HG03095 (cell line): ENCODE measurements around the gene CLRN1.
"Not testable (repeated sequence)": the region's sequence is repeated elsewhere in the genome, so short reads cannot be mapped to it uniquely, and the experiment has no call there.

Experiments used
- ATAC-seq: cut with Tn5 transposase; IDR thresholded peaks from one replicate; pipeline ENCODE4 v1.9.1; 2021; ENCODE audit warnings: moderate library complexity; ENCODE audit not compliant: unreplicated experiment

CLRN1 gene

GRCh38 chr3:150972366-150973071 is at the start of gene CLRN1:
Gene CLRN1, minus strand, starts transcription at chr3:150972727. Its CDS starts 19 bp downstream, at chr3:150972708.
- no peak for ATAC-seq

- ATAC-seq, result no peak
These were observed 43.9 kb upstream of the CLRN1 start for GRCh38 chr3:151016478-151016795.

- no peak for ATAC-seq
These were observed 43.4 kb upstream of the CLRN1 start for GRCh38 chr3:151015767-151016477.

GRCh38 chr3:151015181-151015580 is 42.7 kb upstream of the CLRN1 start:
- ATAC-seq, result no peak

- ATAC-seq, result no peak
These were observed 42.0 kb upstream of the CLRN1 start for GRCh38 chr3:151014501-151015018.

GRCh38 chr3:151012753-151013152 is 40.2 kb upstream of the CLRN1 start:
- ATAC-seq, result no peak

GRCh38 chr3:151011427-151011826 is 38.9 kb upstream of the CLRN1 start:
- no peak for ATAC-seq

- ATAC-seq, result no peak
These were observed 37.5 kb upstream of the CLRN1 start for GRCh38 chr3:151009981-151010380.

- no peak for ATAC-seq
These were observed 36.9 kb upstream of the CLRN1 start for GRCh38 chr3:151009430-151009829.

- ATAC-seq, result no peak
These were observed 36.2 kb upstream of the CLRN1 start for GRCh38 chr3:151008699-151009098.

- no peak for ATAC-seq
These were observed 31.2 kb upstream of the CLRN1 start for GRCh38 chr3:151003768-151004134.

- no peak for ATAC-seq
These were observed 30.7 kb upstream of the CLRN1 start for GRCh38 chr3:151003029-151003767.

GRCh38 chr3:151002003-151002981 is 29.8 kb upstream of the CLRN1 start:
- no peak for ATAC-seq

GRCh38 chr3:150998996-150999395 is 26.5 kb upstream of the CLRN1 start:
- no peak for ATAC-seq

GRCh38 chr3:150996731-150997130 is 24.2 kb upstream of the CLRN1 start:
- ATAC-seq, result no peak

- no peak for ATAC-seq
These were observed 23.0 kb upstream of the CLRN1 start for GRCh38 chr3:150995510-150995909.

GRCh38 chr3:150989208-150989607 is 16.7 kb upstream of the CLRN1 start:
- no peak for ATAC-seq

GRCh38 chr3:150988395-150988794 is 15.9 kb upstream of the CLRN1 start:
- not testable (repeated sequence) for ATAC-seq

GRCh38 chr3:150985711-150986110 is 13.2 kb upstream of the CLRN1 start:
- no peak for ATAC-seq

- no peak for ATAC-seq
These were observed 11.5 kb upstream of the CLRN1 start for GRCh38 chr3:150984066-150984465.
